ENCODE measurements around the gene SLC8A1. TPM values are rescaled to one million over a fixed set of nuclear protein-coding genes. Genes with fewer than 3 reads are reported as not detected.

The SLC8A1 gene
- total RNA-seq, 3 donors from 2014 or later = 8.2 to 14.2 (median 12.2) TPM

DNA sequence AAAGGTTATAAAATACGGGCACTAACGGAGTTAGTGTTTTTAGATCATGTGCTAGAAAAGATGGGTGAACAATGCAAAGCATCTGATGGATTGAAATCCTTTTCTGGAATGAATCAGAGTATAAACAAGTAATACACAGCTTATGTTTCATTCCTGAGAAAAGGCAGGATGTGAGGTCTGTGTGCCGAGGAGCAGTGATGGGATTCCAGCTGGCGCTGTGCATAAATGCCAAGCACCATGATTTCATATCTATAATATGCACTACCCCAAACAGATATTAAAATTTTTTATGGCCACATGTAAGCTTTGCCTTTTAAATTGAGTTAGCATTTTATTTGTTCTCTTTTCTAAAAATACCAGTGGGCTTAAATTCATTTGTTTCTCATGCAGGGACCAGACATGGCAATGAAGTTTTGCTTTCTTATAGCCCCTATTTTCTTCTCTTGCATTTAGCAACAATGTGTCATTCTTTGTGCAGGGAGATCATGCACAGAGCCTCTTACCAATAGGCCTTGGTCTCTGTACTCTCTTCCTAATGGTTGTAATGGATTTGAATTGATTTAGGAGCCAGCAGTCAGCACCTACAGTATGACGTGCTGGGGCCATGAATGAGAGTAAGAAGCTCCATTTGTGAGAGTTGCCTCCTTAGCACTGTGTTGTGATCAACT is 323.9 kb downstream of the SLC8A1 start:
- H3K27ac ChIP-seq = no peak overlapping the region
- no peak for DNase-seq (ENCODE audit: low spot score in 2 of 2)
- intact Hi-C loops (cut with DNase I; ENCODE audit: low total_unique reads) = no loop called here
- TF ChIP-seq POLR2A (IDR thresholded peaks at IDR 0.05) (no peak), POLR2AphosphoS5 (IDR thresholded peaks at IDR 0.05) (no peak)
- TF ChIP-seq, protein P1, sequence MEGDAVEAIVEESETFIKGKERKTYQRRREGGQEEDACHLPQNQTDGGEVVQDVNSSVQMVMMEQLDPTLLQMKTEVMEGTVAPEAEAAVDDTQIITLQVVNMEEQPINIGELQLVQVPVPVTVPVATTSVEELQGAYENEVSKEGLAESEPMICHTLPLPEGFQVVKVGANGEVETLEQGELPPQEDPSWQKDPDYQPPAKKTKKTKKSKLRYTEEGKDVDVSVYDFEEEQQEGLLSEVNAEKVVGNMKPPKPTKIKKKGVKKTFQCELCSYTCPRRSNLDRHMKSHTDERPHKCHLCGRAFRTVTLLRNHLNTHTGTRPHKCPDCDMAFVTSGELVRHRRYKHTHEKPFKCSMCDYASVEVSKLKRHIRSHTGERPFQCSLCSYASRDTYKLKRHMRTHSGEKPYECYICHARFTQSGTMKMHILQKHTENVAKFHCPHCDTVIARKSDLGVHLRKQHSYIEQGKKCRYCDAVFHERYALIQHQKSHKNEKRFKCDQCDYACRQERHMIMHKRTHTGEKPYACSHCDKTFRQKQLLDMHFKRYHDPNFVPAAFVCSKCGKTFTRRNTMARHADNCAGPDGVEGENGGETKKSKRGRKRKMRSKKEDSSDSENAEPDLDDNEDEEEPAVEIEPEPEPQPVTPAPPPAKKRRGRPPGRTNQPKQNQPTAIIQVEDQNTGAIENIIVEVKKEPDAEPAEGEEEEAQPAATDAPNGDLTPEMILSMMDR (IDR thresholded peaks at IDR 0.05) = no peak
- no peak overlapping the region for H3K4me3 ChIP-seq
- no peaks in the 10 kb centered on the region for H3K4me1 ChIP-seq
- H3K27me3 ChIP-seq = no peaks in the 10 kb centered on the region
- no peaks in the 10 kb centered on the region for H3K36me3 ChIP-seq
- no peaks in the 10 kb centered on the region for H3K9me3 ChIP-seq

DNA sequence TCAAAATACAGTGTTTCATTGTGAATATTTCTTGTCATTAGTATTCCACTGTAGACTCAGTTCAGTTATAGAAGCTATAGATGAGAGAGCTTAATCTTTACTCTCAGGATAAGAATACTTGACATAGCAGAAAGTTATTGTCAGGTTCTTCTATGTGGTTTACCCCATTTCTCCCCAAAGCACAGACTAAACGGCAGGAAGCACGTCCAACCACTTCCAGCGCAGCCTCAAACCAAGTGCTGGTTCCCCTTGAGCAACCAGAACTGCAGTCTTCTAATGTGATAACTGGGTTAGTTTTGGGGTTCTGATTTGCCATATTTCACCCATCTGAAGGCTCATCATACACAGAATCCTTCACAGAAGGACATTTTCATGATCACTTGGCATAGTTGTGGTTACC is 324.7 kb downstream of the SLC8A1 start:
- Histone ChIP-seq H3K9me3 (no peaks in the 10 kb centered on the region), H3K36me3 (no peaks in the 10 kb centered on the region), H3K4me1 (no peaks in the 10 kb centered on the region), H3K4me3 (no peak overlapping the region), H3K27ac (no peak overlapping the region), H3K27me3 (no peaks in the 10 kb centered on the region)
- no peak for DNase-seq (ENCODE audit: low spot score in 2 of 2)
- intact Hi-C loops (cut with DNase I; ENCODE audit: low total_unique reads) = no loop called here
- TF ChIP-seq POLR2A (IDR thresholded peaks at IDR 0.05) = no peak

DNA sequence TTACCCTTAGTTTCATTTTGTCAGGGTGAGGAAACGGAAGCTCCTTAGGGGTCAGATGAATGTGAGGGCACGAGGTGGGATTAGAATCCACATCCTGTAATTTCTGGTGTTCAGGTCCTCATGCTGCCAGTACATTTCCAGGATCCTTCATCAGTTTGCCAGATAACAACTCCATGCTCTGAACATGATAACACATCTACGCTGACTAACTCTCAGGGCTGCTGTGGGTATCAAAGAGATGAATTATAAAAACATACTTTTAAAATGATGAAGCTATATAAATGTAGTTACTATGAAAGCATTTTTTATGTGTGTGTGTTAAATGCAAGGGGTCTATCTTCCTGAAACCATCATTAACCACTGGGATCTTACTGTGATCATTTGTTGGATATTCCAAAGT is 325.9 kb downstream of the SLC8A1 start:
- H3K27ac ChIP-seq = no peak overlapping the region
- no peaks in the 10 kb centered on the region for H3K4me1 ChIP-seq
- H3K36me3 ChIP-seq = no peaks in the 10 kb centered on the region
- DNase-seq (ENCODE audit: low spot score in 2 of 2) = no peak
- no peak overlapping the region for H3K4me3 ChIP-seq
- no peaks in the 10 kb centered on the region for H3K9me3 ChIP-seq
- H3K27me3 ChIP-seq = no peaks in the 10 kb centered on the region
- intact Hi-C loops (cut with DNase I; ENCODE audit: low total_unique reads) = no loop called here
- TF ChIP-seq POLR2A (IDR thresholded peaks at IDR 0.05) (no peak), POLR2AphosphoS5 (IDR thresholded peaks at IDR 0.05) (no peak)
- TF ChIP-seq, protein P1 (IDR thresholded peaks at IDR 0.05) = no peak

DNA sequence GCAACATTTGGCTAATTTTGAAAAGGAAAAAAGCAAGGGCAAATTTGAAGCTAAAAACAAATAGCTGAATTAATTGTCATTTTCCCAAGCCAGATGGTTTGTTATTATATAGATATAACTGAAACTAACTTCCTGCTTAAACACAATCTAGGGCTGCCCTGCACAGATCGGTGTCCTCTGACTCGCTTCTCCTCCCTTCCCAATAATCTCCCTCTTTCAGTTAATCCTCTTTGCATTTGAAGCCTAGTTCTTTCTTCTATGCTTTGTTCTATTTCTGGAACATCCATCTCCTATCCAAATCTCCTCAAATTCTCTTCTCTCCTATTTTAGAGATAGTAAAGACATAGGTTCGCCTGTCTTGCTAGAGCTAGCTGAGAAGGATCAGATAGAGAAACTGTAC is 328.1 kb downstream of the SLC8A1 start:
- Histone ChIP-seq H3K27ac (no peak overlapping the region), H3K36me3 (no peaks in the 10 kb centered on the region), H3K27me3 (no peaks in the 10 kb centered on the region), H3K9me3 (no peaks in the 10 kb centered on the region), H3K4me3 (no peak overlapping the region), H3K4me1 (no peaks in the 10 kb centered on the region)
- no peak for DNase-seq (ENCODE audit: low spot score in 2 of 2)
- intact Hi-C loops (cut with DNase I; ENCODE audit: low total_unique reads) = no loop called here
- TF ChIP-seq, protein P1 (IDR thresholded peaks at IDR 0.05) = no peak
- no peak for TF ChIP-seq POLR2AphosphoS5 (IDR thresholded peaks at IDR 0.05)
- TF ChIP-seq POLR2A (IDR thresholded peaks at IDR 0.05) = no peak

DNA sequence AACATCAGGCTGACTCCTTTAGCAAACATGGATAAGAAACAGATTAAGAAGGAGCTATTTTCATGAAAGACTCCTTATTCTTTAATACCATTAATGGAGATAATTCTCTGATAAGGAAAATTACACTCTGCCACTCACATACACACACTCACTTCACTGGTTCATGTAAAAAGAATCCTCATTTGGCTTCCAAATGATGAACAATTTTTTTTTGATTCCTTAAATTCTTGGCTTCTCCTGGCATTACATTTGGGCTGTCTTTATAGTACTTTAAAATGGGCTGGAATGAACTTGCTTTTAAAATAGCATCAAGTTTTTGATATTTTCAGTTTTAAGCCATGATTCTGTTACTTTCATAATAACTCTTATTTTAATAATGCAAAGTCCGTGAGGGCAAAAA is 328.6 kb downstream of the SLC8A1 start:
- no peaks in the 10 kb centered on the region for H3K36me3 ChIP-seq
- TF ChIP-seq POLR2A (IDR thresholded peaks at IDR 0.05) (no peak), POLR2AphosphoS5 (IDR thresholded peaks at IDR 0.05) (no peak)
- TF ChIP-seq, protein P1 (IDR thresholded peaks at IDR 0.05) = no peak
- DNase-seq (ENCODE audit: low spot score in 2 of 2) = no peak
- H3K4me1 ChIP-seq = no peaks in the 10 kb centered on the region
- H3K4me3 ChIP-seq = no peak overlapping the region
- H3K27me3 ChIP-seq = no peaks in the 10 kb centered on the region
- intact Hi-C loops (cut with DNase I; ENCODE audit: low total_unique reads) = no loop called here
- H3K9me3 ChIP-seq = no peaks in the 10 kb centered on the region
- H3K27ac ChIP-seq = no peak overlapping the region

Measured in breast epithelium (tissue), 4 donors.